HepG2 (cell line): Measurements from ENCODE around the gene ALDH3A1.

Experiments used
- CC2D1A ChIP-seq: sonication (generic); formaldehyde crosslinking; IDR thresholded peaks from 2 replicates; pipeline ENCODE4 v1.8.1; 2023; ENCODE audit warnings: mild to moderate bottlenecking, missing genetic modification reagents
- ETV6 ChIP-seq: sonication (generic); formaldehyde crosslinking; conservative IDR thresholded peaks from 2 replicates; pipeline ENCODE4 v1.4.0; 2020; ENCODE audit warnings: missing genetic modification reagents
- EZH2 ChIP-seq: conservative IDR thresholded peaks from 2 replicates; pipeline ENCODE4 v1.6.1; 2012; ENCODE audit warnings: mild to moderate bottlenecking, low read depth, low read length, moderate library complexity
- FOSL1 ChIP-seq: sonication (generic); formaldehyde crosslinking; IDR thresholded peaks from 2 replicates; pipeline ENCODE4 v1.9.0; 2021; ENCODE audit warnings: missing genetic modification reagents, borderline replicate concordance
- NCOA2 ChIP-seq: sonication (generic); formaldehyde crosslinking; IDR thresholded peaks from 2 replicates; pipeline ENCODE4 v1.8.0; 2022; ENCODE audit warnings: inconsistent platforms
- POLR2AphosphoS2 ChIP-seq: IDR thresholded peaks from 2 replicates; pipeline ENCODE4 v1.6.1; 2011; ENCODE audit warnings: low read depth, low read length, improper control_type of control experiment
- ZNF160 ChIP-seq: sonication (generic); formaldehyde crosslinking; IDR thresholded peaks from 2 replicates; pipeline ENCODE4 v1.8.0; 2022; ENCODE audit warnings: mild to moderate bottlenecking, inconsistent platforms, missing genetic modification reagents
- ZNF274 ChIP-seq: sonication (generic); formaldehyde crosslinking; IDR thresholded peaks from 2 replicates; pipeline ENCODE4 v1.5.1; 2020; ENCODE audit warnings: mild to moderate bottlenecking, missing genetic modification reagents
- ZNF501 ChIP-seq: sonication (generic); formaldehyde crosslinking; IDR thresholded peaks from 2 replicates; pipeline ENCODE4 v1.5.1; 2020; ENCODE audit warnings: mild to moderate bottlenecking, moderate library complexity, missing genetic modification reagents
- ZNF777 ChIP-seq: sonication (generic); formaldehyde crosslinking; IDR thresholded peaks from 2 replicates; pipeline ENCODE4 v1.4.0; 2020; ENCODE audit warnings: missing genetic modification reagents
- TF ChIP-seq, protein P1 (sequence below): sonication (generic); formaldehyde crosslinking; IDR thresholded peaks from 2 replicates; pipeline ENCODE4 v1.4.0; 2020; ENCODE audit warnings: missing genetic modification reagents, mild to moderate bottlenecking, borderline replicate concordance
- TF ChIP-seq, protein P2 (sequence below): sonication (generic); formaldehyde crosslinking; IDR thresholded peaks from 2 replicates; pipeline ENCODE4 v1.5.0; 2020; ENCODE audit warnings: mild to moderate bottlenecking, missing genetic modification reagents, moderate library complexity
- TF ChIP-seq, protein P3 (sequence below): sonication (generic); formaldehyde crosslinking; conservative IDR thresholded peaks from 2 replicates; pipeline ENCODE4 v1.4.0; 2020; ENCODE audit warnings: missing genetic modification reagents
- TF ChIP-seq, protein P4 (sequence below): sonication (generic); formaldehyde crosslinking; IDR thresholded peaks from 2 replicates; pipeline ENCODE4 v1.8.0; 2022; ENCODE audit warnings: mild to moderate bottlenecking, missing genetic modification reagents, borderline replicate concordance

DNA sequence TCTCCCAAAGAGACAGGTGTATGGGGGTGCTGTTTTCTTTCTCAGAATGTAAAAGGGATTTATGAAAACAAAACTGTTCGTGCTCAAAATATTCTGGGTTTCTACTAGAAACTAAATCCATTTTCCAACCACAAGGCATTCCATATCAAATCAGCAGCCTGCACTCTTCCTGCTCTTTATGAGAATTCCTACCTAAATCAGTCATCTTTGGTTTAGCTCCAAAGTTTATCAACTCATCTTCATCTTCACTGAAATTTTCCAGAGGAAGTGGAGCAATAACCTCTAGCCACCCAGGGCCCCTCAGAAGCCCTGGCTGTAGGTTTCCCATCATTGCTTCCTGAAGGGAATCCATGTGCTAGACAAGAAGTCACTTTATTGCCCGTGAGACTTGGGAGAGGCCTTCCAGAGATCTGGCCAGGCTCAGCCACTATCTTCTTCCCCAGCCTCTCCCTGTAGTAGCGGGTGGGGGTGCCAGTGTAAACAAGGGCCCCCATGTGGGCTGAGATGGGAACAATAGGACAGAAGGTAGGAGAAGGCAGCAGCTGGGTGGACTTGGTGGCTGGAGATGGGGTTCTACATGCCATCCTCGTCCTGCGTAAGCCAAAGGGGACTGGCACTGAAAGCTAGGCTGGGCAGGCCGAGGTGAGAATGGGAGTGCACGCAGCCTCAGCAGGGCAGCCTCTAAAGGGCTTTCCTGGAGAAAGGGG is 22.0 kb upstream of the ALDH3A1 start:
- TF ChIP-seq, protein P1, sequence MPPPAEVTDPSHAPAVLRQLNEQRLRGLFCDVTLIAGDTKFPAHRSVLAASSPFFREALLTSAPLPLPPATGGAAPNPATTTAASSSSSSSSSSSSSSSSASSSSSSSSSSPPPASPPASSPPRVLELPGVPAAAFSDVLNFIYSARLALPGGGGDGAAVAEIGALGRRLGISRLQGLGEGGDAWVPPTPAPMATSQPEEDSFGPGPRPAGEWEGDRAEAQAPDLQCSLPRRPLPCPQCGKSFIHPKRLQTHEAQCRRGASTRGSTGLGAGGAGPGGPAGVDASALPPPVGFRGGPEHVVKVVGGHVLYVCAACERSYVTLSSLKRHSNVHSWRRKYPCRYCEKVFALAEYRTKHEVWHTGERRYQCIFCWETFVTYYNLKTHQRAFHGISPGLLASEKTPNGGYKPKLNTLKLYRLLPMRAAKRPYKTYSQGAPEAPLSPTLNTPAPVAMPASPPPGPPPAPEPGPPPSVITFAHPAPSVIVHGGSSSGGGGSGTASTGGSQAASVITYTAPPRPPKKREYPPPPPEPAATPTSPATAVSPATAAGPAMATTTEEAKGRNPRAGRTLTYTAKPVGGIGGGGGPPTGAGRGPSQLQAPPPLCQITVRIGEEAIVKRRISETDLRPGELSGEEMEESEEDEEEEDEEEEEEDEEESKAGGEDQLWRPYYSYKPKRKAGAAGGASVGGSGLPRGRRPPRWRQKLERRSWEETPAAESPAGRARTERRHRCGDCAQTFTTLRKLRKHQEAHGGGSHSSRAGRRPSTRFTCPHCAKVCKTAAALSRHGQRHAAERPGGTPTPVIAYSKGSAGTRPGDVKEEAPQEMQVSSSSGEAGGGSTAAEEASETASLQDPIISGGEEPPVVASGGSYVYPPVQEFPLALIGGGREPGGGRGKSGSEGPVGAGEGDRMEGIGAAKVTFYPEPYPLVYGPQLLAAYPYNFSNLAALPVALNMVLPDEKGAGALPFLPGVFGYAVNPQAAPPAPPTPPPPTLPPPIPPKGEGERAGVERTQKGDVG (CRISPR knock-in tag), result no peak
- TF ChIP-seq, protein P2, sequence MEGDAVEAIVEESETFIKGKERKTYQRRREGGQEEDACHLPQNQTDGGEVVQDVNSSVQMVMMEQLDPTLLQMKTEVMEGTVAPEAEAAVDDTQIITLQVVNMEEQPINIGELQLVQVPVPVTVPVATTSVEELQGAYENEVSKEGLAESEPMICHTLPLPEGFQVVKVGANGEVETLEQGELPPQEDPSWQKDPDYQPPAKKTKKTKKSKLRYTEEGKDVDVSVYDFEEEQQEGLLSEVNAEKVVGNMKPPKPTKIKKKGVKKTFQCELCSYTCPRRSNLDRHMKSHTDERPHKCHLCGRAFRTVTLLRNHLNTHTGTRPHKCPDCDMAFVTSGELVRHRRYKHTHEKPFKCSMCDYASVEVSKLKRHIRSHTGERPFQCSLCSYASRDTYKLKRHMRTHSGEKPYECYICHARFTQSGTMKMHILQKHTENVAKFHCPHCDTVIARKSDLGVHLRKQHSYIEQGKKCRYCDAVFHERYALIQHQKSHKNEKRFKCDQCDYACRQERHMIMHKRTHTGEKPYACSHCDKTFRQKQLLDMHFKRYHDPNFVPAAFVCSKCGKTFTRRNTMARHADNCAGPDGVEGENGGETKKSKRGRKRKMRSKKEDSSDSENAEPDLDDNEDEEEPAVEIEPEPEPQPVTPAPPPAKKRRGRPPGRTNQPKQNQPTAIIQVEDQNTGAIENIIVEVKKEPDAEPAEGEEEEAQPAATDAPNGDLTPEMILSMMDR, result no peak
- TF ChIP-seq ZNF160 (CRISPR knock-in tag) (no peak), ZNF274 (CRISPR knock-in tag) (no peak), ZNF501 (CRISPR knock-in tag) (no peak), ZNF777 (CRISPR knock-in tag) (no peak), POLR2AphosphoS2 (no peak), CC2D1A (no peak), NCOA2 (CRISPR knock-in tag) (no peak), ETV6 (CRISPR knock-in tag) (no peak), FOSL1 (CRISPR knock-in tag) (no peak), EZH2 (no peak)
- TF ChIP-seq, protein P3, sequence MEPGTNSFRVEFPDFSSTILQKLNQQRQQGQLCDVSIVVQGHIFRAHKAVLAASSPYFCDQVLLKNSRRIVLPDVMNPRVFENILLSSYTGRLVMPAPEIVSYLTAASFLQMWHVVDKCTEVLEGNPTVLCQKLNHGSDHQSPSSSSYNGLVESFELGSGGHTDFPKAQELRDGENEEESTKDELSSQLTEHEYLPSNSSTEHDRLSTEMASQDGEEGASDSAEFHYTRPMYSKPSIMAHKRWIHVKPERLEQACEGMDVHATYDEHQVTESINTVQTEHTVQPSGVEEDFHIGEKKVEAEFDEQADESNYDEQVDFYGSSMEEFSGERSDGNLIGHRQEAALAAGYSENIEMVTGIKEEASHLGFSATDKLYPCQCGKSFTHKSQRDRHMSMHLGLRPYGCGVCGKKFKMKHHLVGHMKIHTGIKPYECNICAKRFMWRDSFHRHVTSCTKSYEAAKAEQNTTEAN (CRISPR knock-in tag), result no peak
- TF ChIP-seq, protein P4, sequence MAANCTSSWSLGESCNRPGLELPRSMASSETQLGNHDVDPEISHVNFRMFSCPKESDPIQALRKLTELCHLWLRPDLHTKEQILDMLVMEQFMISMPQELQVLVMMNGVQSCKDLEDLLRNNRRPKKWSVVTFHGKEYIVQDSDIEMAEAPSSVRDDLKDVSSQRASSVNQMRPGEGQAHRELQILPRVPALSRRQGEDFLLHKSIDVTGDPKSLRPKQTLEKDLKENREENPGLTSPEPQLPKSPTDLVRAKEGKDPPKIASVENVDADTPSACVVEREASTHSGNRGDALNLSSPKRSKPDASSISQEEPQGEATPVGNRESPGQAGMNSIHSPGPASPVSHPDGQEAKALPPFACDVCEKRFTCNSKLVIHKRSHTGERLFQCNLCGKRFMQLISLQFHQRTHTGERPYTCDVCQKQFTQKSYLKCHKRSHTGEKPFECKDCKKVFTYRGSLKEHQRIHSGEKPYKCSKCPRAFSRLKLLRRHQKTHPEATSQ, result no peak
